ENCODE measurements around the gene INIP. TPM values are rescaled to one million over a fixed set of nuclear protein-coding genes. Genes with fewer than 3 reads are reported as not detected.

The INIP gene
- total and polyA plus RNA-seq, 9 of the 15 experiments (the other 6 are each of a cell fraction or from before 2014, with no cell fraction given), result 11.9 to 87.9 (median 37.3) TPM

GRCh38 chr9:112717661-112718331 is at the start of gene INIP (continued):
- TF ChIP-seq, protein P1, sequence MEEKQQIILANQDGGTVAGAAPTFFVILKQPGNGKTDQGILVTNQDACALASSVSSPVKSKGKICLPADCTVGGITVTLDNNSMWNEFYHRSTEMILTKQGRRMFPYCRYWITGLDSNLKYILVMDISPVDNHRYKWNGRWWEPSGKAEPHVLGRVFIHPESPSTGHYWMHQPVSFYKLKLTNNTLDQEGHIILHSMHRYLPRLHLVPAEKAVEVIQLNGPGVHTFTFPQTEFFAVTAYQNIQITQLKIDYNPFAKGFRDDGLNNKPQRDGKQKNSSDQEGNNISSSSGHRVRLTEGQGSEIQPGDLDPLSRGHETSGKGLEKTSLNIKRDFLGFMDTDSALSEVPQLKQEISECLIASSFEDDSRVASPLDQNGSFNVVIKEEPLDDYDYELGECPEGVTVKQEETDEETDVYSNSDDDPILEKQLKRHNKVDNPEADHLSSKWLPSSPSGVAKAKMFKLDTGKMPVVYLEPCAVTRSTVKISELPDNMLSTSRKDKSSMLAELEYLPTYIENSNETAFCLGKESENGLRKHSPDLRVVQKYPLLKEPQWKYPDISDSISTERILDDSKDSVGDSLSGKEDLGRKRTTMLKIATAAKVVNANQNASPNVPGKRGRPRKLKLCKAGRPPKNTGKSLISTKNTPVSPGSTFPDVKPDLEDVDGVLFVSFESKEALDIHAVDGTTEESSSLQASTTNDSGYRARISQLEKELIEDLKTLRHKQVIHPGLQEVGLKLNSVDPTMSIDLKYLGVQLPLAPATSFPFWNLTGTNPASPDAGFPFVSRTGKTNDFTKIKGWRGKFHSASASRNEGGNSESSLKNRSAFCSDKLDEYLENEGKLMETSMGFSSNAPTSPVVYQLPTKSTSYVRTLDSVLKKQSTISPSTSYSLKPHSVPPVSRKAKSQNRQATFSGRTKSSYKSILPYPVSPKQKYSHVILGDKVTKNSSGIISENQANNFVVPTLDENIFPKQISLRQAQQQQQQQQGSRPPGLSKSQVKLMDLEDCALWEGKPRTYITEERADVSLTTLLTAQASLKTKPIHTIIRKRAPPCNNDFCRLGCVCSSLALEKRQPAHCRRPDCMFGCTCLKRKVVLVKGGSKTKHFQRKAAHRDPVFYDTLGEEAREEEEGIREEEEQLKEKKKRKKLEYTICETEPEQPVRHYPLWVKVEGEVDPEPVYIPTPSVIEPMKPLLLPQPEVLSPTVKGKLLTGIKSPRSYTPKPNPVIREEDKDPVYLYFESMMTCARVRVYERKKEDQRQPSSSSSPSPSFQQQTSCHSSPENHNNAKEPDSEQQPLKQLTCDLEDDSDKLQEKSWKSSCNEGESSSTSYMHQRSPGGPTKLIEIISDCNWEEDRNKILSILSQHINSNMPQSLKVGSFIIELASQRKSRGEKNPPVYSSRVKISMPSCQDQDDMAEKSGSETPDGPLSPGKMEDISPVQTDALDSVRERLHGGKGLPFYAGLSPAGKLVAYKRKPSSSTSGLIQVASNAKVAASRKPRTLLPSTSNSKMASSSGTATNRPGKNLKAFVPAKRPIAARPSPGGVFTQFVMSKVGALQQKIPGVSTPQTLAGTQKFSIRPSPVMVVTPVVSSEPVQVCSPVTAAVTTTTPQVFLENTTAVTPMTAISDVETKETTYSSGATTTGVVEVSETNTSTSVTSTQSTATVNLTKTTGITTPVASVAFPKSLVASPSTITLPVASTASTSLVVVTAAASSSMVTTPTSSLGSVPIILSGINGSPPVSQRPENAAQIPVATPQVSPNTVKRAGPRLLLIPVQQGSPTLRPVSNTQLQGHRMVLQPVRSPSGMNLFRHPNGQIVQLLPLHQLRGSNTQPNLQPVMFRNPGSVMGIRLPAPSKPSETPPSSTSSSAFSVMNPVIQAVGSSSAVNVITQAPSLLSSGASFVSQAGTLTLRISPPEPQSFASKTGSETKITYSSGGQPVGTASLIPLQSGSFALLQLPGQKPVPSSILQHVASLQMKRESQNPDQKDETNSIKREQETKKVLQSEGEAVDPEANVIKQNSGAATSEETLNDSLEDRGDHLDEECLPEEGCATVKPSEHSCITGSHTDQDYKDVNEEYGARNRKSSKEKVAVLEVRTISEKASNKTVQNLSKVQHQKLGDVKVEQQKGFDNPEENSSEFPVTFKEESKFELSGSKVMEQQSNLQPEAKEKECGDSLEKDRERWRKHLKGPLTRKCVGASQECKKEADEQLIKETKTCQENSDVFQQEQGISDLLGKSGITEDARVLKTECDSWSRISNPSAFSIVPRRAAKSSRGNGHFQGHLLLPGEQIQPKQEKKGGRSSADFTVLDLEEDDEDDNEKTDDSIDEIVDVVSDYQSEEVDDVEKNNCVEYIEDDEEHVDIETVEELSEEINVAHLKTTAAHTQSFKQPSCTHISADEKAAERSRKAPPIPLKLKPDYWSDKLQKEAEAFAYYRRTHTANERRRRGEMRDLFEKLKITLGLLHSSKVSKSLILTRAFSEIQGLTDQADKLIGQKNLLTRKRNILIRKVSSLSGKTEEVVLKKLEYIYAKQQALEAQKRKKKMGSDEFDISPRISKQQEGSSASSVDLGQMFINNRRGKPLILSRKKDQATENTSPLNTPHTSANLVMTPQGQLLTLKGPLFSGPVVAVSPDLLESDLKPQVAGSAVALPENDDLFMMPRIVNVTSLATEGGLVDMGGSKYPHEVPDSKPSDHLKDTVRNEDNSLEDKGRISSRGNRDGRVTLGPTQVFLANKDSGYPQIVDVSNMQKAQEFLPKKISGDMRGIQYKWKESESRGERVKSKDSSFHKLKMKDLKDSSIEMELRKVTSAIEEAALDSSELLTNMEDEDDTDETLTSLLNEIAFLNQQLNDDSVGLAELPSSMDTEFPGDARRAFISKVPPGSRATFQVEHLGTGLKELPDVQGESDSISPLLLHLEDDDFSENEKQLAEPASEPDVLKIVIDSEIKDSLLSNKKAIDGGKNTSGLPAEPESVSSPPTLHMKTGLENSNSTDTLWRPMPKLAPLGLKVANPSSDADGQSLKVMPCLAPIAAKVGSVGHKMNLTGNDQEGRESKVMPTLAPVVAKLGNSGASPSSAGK (IDR thresholded peaks at IDR 0.05), result no peak; the same call in 1 of the 2 replicates
- peak; percentile 66 to 74 for TF ChIP-seq NRF1 (conservative IDR thresholded peaks at IDR 0.05 in 1 of 2, IDR thresholded peaks at IDR 0.05 in 1 of 2)
- TF ChIP-seq ESRRB (CRISPR knock-in tag; IDR thresholded peaks at IDR 0.05; ENCODE audit: borderline replicate concordance), result no peak
- TF ChIP-seq CCNT2 (IDR thresholded peaks at IDR 0.05; ENCODE audit: borderline replicate concordance, extremely low read depth, insufficient read length, low read depth, low read length), result peak; percentile 68
- peak; percentile 41 for TF ChIP-seq HNRNPLL (IDR thresholded peaks at IDR 0.05; ENCODE audit: low read depth, low read length, poor library complexity, severe bottlenecking)
- TF ChIP-seq FOXA3 (CRISPR knock-in tag; conservative IDR thresholded peaks at IDR 0.05 in 1 of 2, IDR thresholded peaks at IDR 0.05 in 1 of 2), result no peak
- TF ChIP-seq NR4A1 (CRISPR knock-in tag; IDR thresholded peaks at IDR 0.05), result no peak
- TF ChIP-seq NR4A1 (tag; IDR thresholded peaks at IDR 0.05), result no peak
- TF ChIP-seq ZBTB17 (CRISPR knock-in tag; IDR thresholded peaks at IDR 0.05), result no peak
- TF ChIP-seq AFF4 (CRISPR knock-in tag; IDR thresholded peaks at IDR 0.05), result peak; percentile 70; the same call in 1 of the 2 replicates
- TF ChIP-seq SOX6 (IDR thresholded peaks at IDR 0.05), result no peak
- no peak for TF ChIP-seq FOXJ3 (CRISPR knock-in tag; IDR thresholded peaks at IDR 0.05)
